OCI-LY7 (cell line): ENCODE measurements around the gene ECI1.

Source experiments
- EZH2phosphoT487 ChIP-seq: fragments of 200-600 bp; sonication (generic); IDR thresholded peaks from 2 replicates; pipeline ENCODE4 v1.6.1; 2018; ENCODE audit warnings: low read depth, borderline replicate concordance, mild to moderate bottlenecking, mixed run types, antibody characterized with exemption, low read length, moderate library complexity, mixed read lengths
- TF ChIP-seq, protein P1 (sequence below): fragments of 200-600 bp; sonication (generic); conservative IDR thresholded peaks from 2 replicates; pipeline ENCODE4 v1.5.1; 2014; ENCODE audit warnings: mild to moderate bottlenecking, antibody characterized with exemption, low read length, moderate library complexity, mixed read lengths

DNA sequence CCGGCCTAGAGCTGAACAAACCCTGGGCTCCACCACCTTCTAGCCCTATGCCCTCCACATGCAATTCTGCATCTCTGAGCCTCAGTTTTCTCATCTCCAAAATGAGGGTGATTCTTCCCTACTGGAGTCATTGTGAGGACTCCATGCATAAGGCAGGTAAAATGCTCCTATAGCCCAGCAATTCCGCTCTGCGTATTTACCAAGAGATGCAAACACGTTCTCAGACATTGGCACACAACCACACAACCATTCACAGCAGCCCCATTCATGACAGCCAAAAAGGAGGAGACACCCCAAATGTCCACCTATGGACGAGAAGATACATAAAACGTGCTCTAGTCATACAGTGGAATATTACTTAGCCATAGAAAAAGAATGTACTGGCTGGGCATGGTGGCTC is 51.1 kb downstream of the ECI1 start:
- TF ChIP-seq, protein P1, sequence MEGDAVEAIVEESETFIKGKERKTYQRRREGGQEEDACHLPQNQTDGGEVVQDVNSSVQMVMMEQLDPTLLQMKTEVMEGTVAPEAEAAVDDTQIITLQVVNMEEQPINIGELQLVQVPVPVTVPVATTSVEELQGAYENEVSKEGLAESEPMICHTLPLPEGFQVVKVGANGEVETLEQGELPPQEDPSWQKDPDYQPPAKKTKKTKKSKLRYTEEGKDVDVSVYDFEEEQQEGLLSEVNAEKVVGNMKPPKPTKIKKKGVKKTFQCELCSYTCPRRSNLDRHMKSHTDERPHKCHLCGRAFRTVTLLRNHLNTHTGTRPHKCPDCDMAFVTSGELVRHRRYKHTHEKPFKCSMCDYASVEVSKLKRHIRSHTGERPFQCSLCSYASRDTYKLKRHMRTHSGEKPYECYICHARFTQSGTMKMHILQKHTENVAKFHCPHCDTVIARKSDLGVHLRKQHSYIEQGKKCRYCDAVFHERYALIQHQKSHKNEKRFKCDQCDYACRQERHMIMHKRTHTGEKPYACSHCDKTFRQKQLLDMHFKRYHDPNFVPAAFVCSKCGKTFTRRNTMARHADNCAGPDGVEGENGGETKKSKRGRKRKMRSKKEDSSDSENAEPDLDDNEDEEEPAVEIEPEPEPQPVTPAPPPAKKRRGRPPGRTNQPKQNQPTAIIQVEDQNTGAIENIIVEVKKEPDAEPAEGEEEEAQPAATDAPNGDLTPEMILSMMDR, result no peak
- TF ChIP-seq EZH2phosphoT487, result no peak
